SK-N-SH treated with all-trans-retinoic acid at 6 μM for 48 hours (cell line): ENCODE results near the gene GNPTAB.

Experiments
- ARNTL ChIP-seq: fragments of 450-650 bp; formaldehyde crosslinking; IDR thresholded peaks from 2 replicates; pipeline ENCODE4 v1.5.0; 2020; ENCODE audit warnings: low read depth, mild to moderate bottlenecking, moderate library complexity, borderline replicate concordance
- BACH2 ChIP-seq: fragments of 250-450 bp; sonication (Bioruptor Pico); IDR thresholded peaks from 2 replicates; pipeline ENCODE4 v1.9.0; 2021; ENCODE audit warnings: mild to moderate bottlenecking, borderline replicate concordance
- CSDC2 ChIP-seq: fragments of 250-450 bp; sonication (Bioruptor Pico); IDR thresholded peaks from 2 replicates; pipeline ENCODE4 v1.5.0; 2020; ENCODE audit warnings: mild to moderate bottlenecking, moderate library complexity
- PPARA ChIP-seq: fragments of 250-450 bp; sonication (Bioruptor Pico); IDR thresholded peaks from 2 replicates; pipeline ENCODE4 v1.5.0; 2020; ENCODE audit warnings: mild to moderate bottlenecking, borderline replicate concordance
- RARB ChIP-seq: fragments of 250-450 bp; sonication (Bioruptor Pico); IDR thresholded peaks from 2 replicates; pipeline ENCODE4 v1.8.0; 2021; ENCODE audit warnings: mild to moderate bottlenecking, moderate library complexity
- TCF4 ChIP-seq: fragments of 250-450 bp; sonication (Bioruptor Pico); IDR thresholded peaks from 2 replicates; pipeline ENCODE4 v1.8.0; 2021; ENCODE audit warnings: mild to moderate bottlenecking, moderate library complexity, borderline replicate concordance
- ZFP3 ChIP-seq: fragments of 250-450 bp; sonication (Bioruptor Pico); IDR thresholded peaks from 2 replicates; pipeline ENCODE4 v1.5.0; 2020; ENCODE audit warnings: mild to moderate bottlenecking, moderate library complexity
- ZFP30 ChIP-seq: fragments of 450-650 bp; formaldehyde crosslinking; IDR thresholded peaks from 2 replicates; pipeline ENCODE4 v1.5.0; 2022; ENCODE audit warnings: mild to moderate bottlenecking, moderate library complexity
- ZNF8 ChIP-seq: fragments of 450-650 bp; formaldehyde crosslinking; IDR thresholded peaks from 2 replicates; pipeline ENCODE4 v1.5.0; 2020; ENCODE audit warnings: mild to moderate bottlenecking, moderate library complexity
- TF ChIP-seq, protein P1 (sequence below): fragments of 250-450 bp; sonication (Bioruptor Pico); IDR thresholded peaks from 2 replicates; pipeline ENCODE4 v1.5.1; 2021; ENCODE audit warnings: mild to moderate bottlenecking, moderate library complexity
- TF ChIP-seq, protein P2 (sequence below): fragments of 250-450 bp; sonication (Bioruptor Pico); IDR thresholded peaks from 2 replicates; pipeline ENCODE4 v1.8.0; 2021; ENCODE audit warnings: low read depth, mild to moderate bottlenecking, moderate library complexity, borderline replicate concordance
- TF ChIP-seq, protein P3 (sequence below): fragments of 250-450 bp; sonication (Bioruptor Pico); IDR thresholded peaks from 2 replicates; pipeline ENCODE4 v1.5.1; 2020; ENCODE audit warnings: low read depth, mild to moderate bottlenecking, moderate library complexity
- TF ChIP-seq, protein P4 (sequence below): fragments of 250-450 bp; sonication (Bioruptor Pico); IDR thresholded peaks from 2 replicates; pipeline ENCODE4 v1.8.0; 2020; ENCODE audit warnings: mild to moderate bottlenecking, moderate library complexity, borderline replicate concordance

DNA sequence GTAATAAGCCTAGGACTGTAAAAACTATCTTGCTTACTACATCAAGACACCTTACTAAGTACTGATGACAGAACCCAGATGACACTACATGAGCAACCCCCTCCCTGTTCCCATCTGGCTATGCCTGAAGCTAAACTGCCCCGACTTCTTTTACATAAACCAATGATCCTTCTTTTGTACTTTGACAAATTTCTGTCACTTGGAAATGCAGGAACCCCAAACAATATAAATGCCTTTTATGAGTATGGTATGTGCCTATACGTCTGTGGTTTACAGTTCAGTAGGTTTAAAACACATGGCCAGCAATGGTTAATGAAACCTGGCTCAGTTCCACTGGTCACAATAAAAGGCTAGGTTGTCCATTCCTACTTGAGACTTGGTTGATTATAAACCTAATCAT lies 97.6 kb downstream of the GNPTAB start:
- TF ChIP-seq, protein P1, sequence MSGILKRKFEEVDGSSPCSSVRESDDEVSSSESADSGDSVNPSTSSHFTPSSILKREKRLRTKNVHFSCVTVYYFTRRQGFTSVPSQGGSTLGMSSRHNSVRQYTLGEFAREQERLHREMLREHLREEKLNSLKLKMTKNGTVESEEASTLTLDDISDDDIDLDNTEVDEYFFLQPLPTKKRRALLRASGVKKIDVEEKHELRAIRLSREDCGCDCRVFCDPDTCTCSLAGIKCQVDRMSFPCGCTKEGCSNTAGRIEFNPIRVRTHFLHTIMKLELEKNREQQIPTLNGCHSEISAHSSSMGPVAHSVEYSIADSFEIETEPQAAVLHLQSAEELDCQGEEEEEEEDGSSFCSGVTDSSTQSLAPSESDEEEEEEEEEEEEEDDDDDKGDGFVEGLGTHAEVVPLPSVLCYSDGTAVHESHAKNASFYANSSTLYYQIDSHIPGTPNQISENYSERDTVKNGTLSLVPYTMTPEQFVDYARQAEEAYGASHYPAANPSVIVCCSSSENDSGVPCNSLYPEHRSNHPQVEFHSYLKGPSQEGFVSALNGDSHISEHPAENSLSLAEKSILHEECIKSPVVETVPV (CRISPR knock-in tag) = no peak
- TF ChIP-seq CSDC2 (CRISPR knock-in tag) (no peak), RARB (CRISPR knock-in tag) (no peak), ZFP3 (no peak), ZFP30 (CRISPR knock-in tag) (no peak), ZNF8 (CRISPR knock-in tag) (no peak), PPARA (no peak), BACH2 (CRISPR knock-in tag) (no peak), ARNTL (CRISPR knock-in tag) (no peak), TCF4 (CRISPR knock-in tag) (no peak)
- TF ChIP-seq, protein P2, sequence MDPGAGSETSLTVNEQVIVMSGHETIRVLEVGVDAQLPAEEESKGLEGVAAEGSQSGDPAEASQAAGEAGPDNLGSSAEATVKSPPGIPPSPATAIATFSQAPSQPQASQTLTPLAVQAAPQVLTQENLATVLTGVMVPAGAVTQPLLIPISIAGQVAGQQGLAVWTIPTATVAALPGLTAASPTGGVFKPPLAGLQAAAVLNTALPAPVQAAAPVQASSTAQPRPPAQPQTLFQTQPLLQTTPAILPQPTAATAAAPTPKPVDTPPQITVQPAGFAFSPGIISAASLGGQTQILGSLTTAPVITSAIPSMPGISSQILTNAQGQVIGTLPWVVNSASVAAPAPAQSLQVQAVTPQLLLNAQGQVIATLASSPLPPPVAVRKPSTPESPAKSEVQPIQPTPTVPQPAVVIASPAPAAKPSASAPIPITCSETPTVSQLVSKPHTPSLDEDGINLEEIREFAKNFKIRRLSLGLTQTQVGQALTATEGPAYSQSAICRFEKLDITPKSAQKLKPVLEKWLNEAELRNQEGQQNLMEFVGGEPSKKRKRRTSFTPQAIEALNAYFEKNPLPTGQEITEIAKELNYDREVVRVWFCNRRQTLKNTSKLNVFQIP = no peak
- TF ChIP-seq, protein P3, sequence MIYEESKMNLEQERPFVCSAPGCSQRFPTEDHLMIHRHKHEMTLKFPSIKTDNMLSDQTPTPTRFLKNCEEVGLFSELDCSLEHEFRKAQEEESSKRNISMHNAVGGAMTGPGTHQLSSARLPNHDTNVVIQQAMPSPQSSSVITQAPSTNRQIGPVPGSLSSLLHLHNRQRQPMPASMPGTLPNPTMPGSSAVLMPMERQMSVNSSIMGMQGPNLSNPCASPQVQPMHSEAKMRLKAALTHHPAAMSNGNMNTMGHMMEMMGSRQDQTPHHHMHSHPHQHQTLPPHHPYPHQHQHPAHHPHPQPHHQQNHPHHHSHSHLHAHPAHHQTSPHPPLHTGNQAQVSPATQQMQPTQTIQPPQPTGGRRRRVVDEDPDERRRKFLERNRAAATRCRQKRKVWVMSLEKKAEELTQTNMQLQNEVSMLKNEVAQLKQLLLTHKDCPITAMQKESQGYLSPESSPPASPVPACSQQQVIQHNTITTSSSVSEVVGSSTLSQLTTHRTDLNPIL (CRISPR knock-in tag) = no peak
- TF ChIP-seq, protein P4, sequence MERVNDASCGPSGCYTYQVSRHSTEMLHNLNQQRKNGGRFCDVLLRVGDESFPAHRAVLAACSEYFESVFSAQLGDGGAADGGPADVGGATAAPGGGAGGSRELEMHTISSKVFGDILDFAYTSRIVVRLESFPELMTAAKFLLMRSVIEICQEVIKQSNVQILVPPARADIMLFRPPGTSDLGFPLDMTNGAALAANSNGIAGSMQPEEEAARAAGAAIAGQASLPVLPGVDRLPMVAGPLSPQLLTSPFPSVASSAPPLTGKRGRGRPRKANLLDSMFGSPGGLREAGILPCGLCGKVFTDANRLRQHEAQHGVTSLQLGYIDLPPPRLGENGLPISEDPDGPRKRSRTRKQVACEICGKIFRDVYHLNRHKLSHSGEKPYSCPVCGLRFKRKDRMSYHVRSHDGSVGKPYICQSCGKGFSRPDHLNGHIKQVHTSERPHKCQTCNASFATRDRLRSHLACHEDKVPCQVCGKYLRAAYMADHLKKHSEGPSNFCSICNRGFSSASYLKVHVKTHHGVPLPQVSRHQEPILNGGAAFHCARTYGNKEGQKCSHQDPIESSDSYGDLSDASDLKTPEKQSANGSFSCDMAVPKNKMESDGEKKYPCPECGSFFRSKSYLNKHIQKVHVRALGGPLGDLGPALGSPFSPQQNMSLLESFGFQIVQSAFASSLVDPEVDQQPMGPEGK (CRISPR knock-in tag) = no peak
